T-helper 1 cell treated with Interleukin-12 subunit alpha and Interleukin-12 subunit beta and Interleukin-4 antibody, amounts not matched to agents 30 μg/mL and 1 μg/mL, for 36 hours (primary cell): Measurements from ENCODE around the gene MYH2.

Experiments
- H3K27ac Mint-ChIP-seq: one replicate; pipeline ENCODE4 v1.8.0; 2021; ENCODE audit warnings: mild to moderate bottlenecking, mixed read lengths
- H3K27me3 Mint-ChIP-seq: one replicate; pipeline ENCODE4 v1.8.0; 2021; ENCODE audit warnings: low read depth, mixed read lengths
- H3K36me3 Mint-ChIP-seq: one replicate; pipeline ENCODE4 v1.8.0; 2021; ENCODE audit warnings: low read depth, mixed read lengths
- H3K4me1 Mint-ChIP-seq: one replicate; pipeline ENCODE4 v1.8.0; 2021; ENCODE audit warnings: low read depth, mixed read lengths
- H3K4me3 Mint-ChIP-seq: one replicate; pipeline ENCODE4 v1.8.0; 2021; ENCODE audit warnings: mild to moderate bottlenecking, moderate library complexity, mixed read lengths
- H3K9me3 Mint-ChIP-seq: one replicate; pipeline ENCODE4 v1.8.0; 2021; ENCODE audit warnings: mixed read lengths

Gene MYH2

DNA sequence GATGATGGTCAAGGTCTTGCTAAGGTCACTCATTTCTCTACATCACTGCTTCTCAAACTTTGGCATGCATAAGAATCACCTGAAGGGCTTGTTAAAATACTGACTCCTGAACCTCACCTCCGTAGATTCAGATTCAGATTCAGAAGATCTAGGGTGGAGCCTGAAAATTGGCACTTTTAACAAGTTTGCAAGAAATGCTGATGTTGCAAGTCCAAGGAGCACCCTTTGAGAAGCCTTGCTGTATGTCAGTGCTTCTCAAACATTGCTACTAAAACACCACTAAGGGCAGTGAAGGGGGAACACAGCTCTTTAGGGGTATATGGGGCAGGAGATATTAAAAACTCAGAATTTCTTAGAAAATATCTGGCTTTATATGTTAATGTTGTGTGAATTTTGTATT, 17.4 kb downstream of the MYH2 start:
- Mint-ChIP-seq H3K36me3 (no peaks in the 10 kb centered on the region), H3K9me3 (no peaks in the 10 kb centered on the region), H3K4me1 (no peaks in the 10 kb centered on the region), H3K4me3 (no peak overlapping the region), H3K27ac (no peak overlapping the region), H3K27me3 (no peaks in the 10 kb centered on the region)

DNA sequence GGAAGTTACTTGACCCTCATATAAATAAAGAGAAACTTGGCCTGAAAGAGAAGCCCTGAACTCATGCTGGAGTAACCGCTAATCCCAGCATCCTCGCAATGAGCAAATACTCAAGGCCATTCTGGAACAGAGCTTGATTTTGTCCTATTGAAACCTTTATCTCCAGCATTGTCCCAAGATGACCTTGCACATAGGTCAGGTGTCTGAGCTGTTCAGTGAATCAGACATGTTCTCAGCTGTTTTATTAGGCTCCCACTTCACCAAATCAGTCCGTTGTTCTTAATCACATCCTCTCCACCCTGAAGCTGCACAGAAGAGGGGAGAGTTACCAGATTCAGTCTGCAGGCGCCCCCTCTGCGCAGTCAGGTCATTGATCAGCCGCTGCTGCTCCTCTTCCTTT, 22.0 kb downstream of the MYH2 start:
- H3K4me1 Mint-ChIP-seq = no peaks in the 10 kb centered on the region
- no peaks in the 10 kb centered on the region for H3K36me3 Mint-ChIP-seq
- no peaks in the 10 kb centered on the region for H3K27me3 Mint-ChIP-seq
- no peak overlapping the region for H3K4me3 Mint-ChIP-seq
- H3K27ac Mint-ChIP-seq = no peak overlapping the region
- peaks cover 5% of the 10 kb centered on the region for H3K9me3 Mint-ChIP-seq

DNA sequence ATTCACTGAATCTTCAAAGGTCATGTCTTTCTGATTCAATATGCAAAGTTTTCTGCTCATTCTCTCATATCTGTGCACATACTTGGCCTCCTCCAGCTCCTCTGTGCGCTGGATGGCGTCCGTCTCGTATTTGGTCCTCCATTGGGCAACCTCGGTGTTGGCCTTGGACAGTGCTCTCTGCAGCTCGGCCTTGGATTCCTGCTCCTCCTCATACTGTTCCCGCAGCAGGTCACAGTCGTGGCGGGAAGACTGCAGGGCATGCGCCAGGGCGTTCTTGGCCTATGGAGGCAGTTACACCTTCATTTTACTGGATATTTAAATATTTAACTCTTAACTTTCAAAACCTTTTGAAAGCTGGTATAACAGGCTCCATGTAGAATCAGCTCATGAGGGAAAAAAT, 22.9 kb downstream of the MYH2 start:
- Mint-ChIP-seq H3K27ac (no peak overlapping the region), H3K27me3 (no peaks in the 10 kb centered on the region), H3K36me3 (no peaks in the 10 kb centered on the region), H3K4me1 (no peaks in the 10 kb centered on the region), H3K9me3 (peaks cover 5% of the 10 kb centered on the region), H3K4me3 (no peak overlapping the region)

DNA sequence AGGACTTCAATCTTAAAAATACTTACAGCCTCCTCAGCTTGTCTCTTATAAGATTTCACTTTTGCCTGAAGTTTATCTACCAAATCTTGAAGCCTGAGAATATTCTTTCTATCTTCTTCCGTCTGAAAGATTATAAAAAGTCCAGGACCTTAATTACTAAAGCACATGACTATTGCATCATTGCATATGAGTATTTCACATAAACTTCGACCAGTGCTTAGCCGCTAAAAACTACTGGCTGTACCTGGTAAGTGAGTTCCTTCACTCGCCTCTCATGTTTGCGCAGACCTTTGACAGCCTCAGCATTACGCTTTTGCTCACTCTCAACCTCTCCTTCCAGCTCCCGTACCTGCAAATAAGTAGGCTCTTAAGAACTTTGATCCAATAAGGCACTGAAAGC, 26.4 kb downstream of the MYH2 start:
- Mint-ChIP-seq H3K27me3 (no peaks in the 10 kb centered on the region), H3K36me3 (no peaks in the 10 kb centered on the region), H3K27ac (no peak overlapping the region), H3K4me1 (no peaks in the 10 kb centered on the region), H3K4me3 (no peak overlapping the region), H3K9me3 (peaks cover 5% of the 10 kb centered on the region)

DNA sequence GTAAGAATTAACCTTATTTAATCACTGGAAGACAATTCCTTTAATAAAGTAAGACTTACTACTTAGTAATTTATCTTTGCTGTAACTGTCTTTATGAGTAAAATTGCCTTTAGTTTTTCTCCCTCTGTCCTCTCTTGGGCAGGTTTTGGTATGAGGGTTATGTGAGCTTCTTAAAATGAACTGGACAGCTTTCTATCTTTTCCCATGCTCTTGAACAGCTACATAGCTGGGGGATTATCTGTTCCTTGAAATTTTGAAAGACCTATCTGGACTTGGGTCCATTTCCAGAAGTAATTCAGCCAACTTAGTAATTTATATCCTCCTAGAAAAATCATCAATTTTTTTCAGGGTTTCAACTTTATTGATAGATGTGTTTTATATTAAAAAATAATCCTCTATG, 27.5 kb downstream of the MYH2 start:
- H3K27ac Mint-ChIP-seq = no peak overlapping the region
- peaks cover 5% of the 10 kb centered on the region for H3K9me3 Mint-ChIP-seq
- no peaks in the 10 kb centered on the region for H3K36me3 Mint-ChIP-seq
- H3K4me3 Mint-ChIP-seq = no peak overlapping the region
- H3K27me3 Mint-ChIP-seq = no peaks in the 10 kb centered on the region
- no peaks in the 10 kb centered on the region for H3K4me1 Mint-ChIP-seq

DNA sequence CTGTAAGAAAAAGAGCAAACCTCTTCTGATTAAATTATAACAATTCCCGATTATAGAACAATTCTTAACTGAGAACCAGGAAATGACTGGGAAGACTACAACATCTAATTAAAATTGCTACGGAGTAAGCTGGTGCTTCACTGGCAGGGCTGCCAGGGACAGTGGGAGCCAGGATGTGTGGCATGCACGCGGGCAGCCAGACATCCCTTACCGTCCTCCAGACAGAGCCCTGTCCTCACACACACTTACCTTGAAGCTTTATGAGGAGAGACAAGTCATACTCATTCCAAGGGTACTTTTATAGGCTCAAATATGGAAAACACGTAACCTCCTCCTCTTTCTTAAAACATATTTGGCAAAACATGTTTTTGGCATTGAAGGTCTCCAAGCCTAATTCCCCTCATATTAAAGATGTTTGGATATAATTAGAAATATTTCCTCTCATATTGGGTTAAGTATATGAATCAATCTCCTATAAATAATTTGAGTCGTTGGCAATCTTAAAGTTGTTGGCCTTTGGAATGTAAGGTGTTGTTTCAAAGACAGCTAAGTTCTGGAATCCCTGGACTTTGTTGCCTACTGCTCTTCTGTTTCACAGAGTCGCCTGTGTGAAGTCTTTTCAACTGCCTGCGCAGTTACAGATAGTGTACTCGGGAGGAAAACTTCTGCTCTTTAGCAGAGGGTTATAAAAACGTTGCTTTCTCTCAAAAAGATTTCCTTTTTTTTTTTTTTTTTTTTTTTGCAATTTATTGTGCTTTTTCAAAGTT, 31.0 kb downstream of the MYH2 start, which contains the start of gene MYH1:
MYH1 (minus strand) TSS at position 272 of the 767 bp plus-strand sequence. CDS start 1,900 bp downstream, outside the sequence.
- no peaks in the 10 kb centered on the region for H3K4me1 Mint-ChIP-seq
- no peaks in the 10 kb centered on the region for H3K27me3 Mint-ChIP-seq
- H3K9me3 Mint-ChIP-seq = no peaks in the 10 kb centered on the region
- H3K4me3 Mint-ChIP-seq = no peak within 1 kb of the TSS
- no peak within 1 kb of the TSS for H3K27ac Mint-ChIP-seq
- H3K36me3 Mint-ChIP-seq = no peaks in the 10 kb centered on the region

DNA sequence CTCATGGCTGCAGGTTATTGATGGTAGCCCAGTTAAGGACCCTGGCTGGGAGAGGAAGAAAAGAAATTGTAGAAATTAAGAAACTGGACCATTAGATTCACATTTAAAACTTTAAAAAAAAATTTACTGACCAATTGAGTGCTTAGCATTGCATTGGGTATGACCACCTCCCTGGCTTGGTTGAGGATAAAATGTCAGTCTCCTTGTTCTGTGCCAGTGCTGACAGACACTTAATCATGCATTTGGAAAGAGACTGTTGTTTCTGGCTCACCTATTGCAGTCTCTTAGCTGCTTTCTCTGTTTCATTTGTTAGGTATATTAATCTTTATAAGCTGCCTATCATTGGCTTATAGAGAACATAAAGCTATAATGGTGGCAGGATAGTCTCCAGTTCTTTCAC, 32.8 kb downstream of the MYH2 start:
- Mint-ChIP-seq H3K4me3 (no peak overlapping the region), H3K36me3 (no peaks in the 10 kb centered on the region), H3K27me3 (no peaks in the 10 kb centered on the region), H3K4me1 (no peaks in the 10 kb centered on the region), H3K27ac (no peak overlapping the region), H3K9me3 (no peaks in the 10 kb centered on the region)

DNA sequence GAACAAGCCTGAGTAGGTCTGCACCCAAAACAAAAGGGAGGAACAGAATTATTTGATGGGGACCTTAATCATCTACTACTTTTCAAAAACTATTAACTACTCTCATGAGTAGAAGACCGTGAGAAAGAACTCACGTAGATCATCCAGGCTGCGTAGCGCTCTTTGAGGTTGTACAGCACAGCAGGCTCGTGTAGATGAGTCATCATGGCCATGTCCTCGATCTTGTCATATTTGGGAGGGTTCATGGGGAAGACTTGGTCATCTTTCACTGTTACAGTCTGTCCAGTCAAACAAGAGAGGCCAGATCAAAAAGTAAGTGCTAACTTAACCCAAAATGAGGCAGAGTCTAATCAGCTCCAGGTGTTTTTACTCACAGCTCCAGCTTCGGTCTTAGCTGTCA, 33.4 kb downstream of the MYH2 start:
- H3K27ac Mint-ChIP-seq = no peak overlapping the region
- H3K36me3 Mint-ChIP-seq = no peaks in the 10 kb centered on the region
- H3K27me3 Mint-ChIP-seq = no peaks in the 10 kb centered on the region
- no peaks in the 10 kb centered on the region for H3K4me1 Mint-ChIP-seq
- no peaks in the 10 kb centered on the region for H3K9me3 Mint-ChIP-seq
- no peak overlapping the region for H3K4me3 Mint-ChIP-seq

DNA sequence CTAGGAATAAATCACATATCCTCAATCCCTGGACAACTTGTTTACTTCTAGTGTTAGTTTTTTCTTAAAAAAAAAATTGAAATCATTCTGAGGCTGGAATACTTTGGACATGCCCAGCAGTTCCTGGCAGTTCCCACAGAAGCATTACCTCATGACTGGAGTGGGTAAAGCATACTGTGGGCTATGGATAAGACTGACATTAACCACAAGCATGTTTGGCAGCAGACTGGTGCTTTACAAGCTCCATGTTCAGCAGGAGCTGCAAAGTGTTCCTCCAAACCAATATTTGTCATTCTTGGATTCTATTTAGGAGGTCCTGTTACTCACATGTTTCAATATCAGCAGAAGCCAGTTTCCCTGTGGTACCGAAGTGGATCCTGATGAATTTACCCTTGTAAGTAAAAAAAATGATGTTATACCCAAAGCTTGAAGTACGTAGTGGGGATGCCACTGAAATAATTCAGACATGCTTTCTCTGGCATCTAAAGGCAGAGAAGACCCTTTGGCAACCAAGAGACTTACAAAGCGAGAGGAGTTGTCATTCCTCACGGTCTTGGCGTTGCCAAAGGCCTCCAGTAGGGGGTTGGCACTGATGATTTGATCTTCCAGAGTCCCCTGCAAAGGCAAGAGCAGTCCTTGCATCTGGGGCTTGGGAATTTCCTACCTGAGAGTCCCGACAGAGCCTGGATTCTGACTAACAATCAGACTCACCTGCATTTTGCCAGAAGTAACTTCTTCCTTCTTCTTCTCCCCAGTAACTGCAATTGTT, 36.0 kb downstream of the MYH2 start:
- H3K4me3 Mint-ChIP-seq = no peak overlapping the region
- H3K36me3 Mint-ChIP-seq = no peaks in the 10 kb centered on the region
- H3K27ac Mint-ChIP-seq = no peak overlapping the region
- H3K4me1 Mint-ChIP-seq = no peaks in the 10 kb centered on the region
- H3K9me3 Mint-ChIP-seq = no peaks in the 10 kb centered on the region
- no peaks in the 10 kb centered on the region for H3K27me3 Mint-ChIP-seq

DNA sequence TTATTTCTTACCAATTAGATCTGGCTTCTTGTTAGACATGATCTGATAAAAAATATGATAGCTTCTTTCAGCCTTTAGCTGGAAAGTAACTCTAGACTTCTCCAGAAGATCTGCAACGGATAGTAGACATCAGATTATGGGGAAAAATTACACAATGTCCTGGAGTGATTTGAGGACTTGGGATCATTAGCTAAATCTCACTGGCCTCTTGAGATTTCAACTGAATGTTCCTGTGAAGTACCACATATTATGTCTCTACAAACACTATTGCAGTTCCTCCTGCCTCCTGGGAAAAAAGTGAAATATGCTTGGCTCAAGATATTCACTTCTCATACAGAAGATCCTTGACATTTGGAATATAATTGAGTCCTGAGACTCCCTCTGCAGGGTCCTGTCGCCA, 36.6 kb downstream of the MYH2 start:
- Mint-ChIP-seq H3K4me3 (no peak overlapping the region), H3K9me3 (no peaks in the 10 kb centered on the region), H3K27ac (no peak overlapping the region), H3K36me3 (no peaks in the 10 kb centered on the region), H3K27me3 (no peaks in the 10 kb centered on the region), H3K4me1 (no peaks in the 10 kb centered on the region)

DNA sequence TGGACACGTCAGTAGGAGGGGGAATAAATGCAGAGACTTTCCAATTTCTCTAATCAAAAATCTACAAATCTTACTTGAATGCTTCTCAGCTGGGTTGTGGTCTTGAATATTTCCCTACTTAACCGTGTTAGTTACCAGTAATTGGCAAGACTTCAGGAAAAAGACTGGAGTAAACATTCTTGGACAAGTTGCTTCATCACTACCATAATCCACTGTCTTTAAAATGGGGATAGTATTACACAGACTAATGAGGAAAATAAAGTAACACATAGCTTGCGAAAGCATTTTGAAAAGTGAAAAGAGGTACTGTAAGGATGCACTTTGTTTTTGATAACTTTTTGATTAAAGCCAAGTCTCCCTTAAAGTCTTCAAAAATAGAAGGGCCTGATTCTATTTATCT, 49.5 kb downstream of the MYH2 start:
- H3K36me3 Mint-ChIP-seq = no peaks in the 10 kb centered on the region
- H3K27me3 Mint-ChIP-seq = no peaks in the 10 kb centered on the region
- no peaks in the 10 kb centered on the region for H3K9me3 Mint-ChIP-seq
- no peaks in the 10 kb centered on the region for H3K4me1 Mint-ChIP-seq
- H3K4me3 Mint-ChIP-seq = no peak overlapping the region
- H3K27ac Mint-ChIP-seq = no peak overlapping the region

DNA sequence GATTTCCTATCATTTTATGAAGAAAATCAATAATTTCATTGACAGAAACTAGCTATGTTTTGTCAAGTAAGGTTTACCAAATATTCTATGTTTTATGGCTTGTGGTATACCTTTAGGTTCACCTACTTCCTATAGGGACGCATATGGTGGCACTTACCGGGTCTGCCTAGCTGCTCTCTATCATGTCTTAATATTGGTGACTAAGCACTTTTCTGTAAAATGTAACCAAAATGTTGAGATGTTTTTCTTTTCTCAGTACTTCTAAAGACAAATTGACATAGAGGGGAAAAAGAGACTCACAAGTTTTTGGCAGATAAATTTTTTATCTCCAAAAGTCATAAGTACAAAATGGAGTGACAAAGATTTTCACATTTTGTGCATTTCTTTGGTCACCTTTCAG, 57.5 kb downstream of the MYH2 start:
- H3K27me3 Mint-ChIP-seq = no peaks in the 10 kb centered on the region
- H3K4me1 Mint-ChIP-seq = no peaks in the 10 kb centered on the region
- H3K9me3 Mint-ChIP-seq = peaks cover 29% of the 10 kb centered on the region
- no peaks in the 10 kb centered on the region for H3K36me3 Mint-ChIP-seq
- H3K4me3 Mint-ChIP-seq = no peak overlapping the region
- H3K27ac Mint-ChIP-seq = no peak overlapping the region

DNA sequence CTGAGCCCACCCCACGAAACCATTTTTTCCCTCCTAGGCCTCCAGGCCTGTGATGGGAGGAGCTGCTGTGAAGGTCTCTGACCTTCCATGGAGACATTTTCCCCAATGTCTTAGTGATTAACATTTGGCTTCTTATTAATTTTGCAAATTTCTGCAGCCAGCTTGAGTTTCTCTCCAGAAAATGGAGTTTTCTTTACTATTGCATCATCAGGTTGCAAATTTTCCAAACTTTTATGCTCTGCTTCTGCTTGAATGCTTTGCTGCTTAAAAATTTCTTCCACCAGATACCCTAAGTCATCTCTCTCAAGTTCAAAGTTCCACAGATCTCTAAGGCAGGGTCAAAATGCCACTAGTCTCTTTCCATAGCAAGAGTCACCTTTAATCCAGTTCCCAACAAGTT, 67.2 kb downstream of the MYH2 start:
- Mint-ChIP-seq H3K27ac (no peak overlapping the region), H3K4me3 (no peak overlapping the region), H3K36me3 (no peaks in the 10 kb centered on the region), H3K4me1 (no peaks in the 10 kb centered on the region), H3K27me3 (no peaks in the 10 kb centered on the region), H3K9me3 (peaks cover 27% of the 10 kb centered on the region)

DNA sequence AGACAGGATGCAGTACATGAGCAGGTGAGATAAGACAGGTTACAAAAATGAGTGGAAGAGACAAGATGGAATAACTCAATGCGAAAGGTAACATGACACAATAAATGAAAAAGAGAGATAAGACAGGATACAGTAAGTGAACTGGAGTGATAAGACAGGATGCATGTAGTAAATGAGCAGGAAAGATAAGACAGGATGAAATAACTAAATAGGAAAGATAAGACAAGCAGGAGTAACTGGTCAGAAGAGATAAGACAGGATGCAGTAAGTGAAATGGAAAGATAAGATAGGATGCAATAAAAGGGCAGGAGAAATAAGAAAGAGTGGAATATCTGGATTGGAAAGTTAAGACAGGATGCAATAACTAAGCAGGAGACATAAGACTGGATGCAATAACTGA, 71.8 kb downstream of the MYH2 start:
- H3K4me1 Mint-ChIP-seq = no peaks in the 10 kb centered on the region
- no peaks in the 10 kb centered on the region for H3K9me3 Mint-ChIP-seq
- no peaks in the 10 kb centered on the region for H3K36me3 Mint-ChIP-seq
- no peaks in the 10 kb centered on the region for H3K27me3 Mint-ChIP-seq
- no peak overlapping the region for H3K27ac Mint-ChIP-seq
- no peak overlapping the region for H3K4me3 Mint-ChIP-seq

DNA sequence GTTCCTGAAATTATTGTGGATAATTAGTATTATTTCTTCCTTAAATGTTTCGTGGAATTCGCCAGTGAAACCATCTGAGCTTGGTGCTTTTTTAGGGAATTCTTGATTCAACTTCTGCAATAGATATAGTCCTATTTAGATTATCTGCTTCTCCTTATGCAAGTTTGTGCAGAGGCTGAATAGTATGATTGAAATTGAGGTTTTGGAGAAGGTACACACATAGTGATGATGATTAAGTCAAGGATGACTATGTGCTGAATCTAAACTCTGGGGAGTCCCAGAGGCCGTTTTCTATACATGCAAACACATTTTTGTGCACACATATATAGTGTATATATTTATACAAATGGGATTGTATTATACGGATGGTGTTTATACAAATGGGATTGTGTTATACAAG, 74.9 kb downstream of the MYH2 start:
- H3K9me3 Mint-ChIP-seq = no peaks in the 10 kb centered on the region
- H3K4me3 Mint-ChIP-seq = no peak overlapping the region
- no peaks in the 10 kb centered on the region for H3K27me3 Mint-ChIP-seq
- no peak overlapping the region for H3K27ac Mint-ChIP-seq
- H3K4me1 Mint-ChIP-seq = no peaks in the 10 kb centered on the region
- H3K36me3 Mint-ChIP-seq = no peaks in the 10 kb centered on the region
